Measurements from ENCODE around the gene SRPK1. TPM values are rescaled to one million over a fixed set of nuclear protein-coding genes. Genes with fewer than 3 reads are reported as not detected.

Gene SRPK1
- total RNA-seq, 1 experiment from 2014 or later = 89.4 TPM

DNA sequence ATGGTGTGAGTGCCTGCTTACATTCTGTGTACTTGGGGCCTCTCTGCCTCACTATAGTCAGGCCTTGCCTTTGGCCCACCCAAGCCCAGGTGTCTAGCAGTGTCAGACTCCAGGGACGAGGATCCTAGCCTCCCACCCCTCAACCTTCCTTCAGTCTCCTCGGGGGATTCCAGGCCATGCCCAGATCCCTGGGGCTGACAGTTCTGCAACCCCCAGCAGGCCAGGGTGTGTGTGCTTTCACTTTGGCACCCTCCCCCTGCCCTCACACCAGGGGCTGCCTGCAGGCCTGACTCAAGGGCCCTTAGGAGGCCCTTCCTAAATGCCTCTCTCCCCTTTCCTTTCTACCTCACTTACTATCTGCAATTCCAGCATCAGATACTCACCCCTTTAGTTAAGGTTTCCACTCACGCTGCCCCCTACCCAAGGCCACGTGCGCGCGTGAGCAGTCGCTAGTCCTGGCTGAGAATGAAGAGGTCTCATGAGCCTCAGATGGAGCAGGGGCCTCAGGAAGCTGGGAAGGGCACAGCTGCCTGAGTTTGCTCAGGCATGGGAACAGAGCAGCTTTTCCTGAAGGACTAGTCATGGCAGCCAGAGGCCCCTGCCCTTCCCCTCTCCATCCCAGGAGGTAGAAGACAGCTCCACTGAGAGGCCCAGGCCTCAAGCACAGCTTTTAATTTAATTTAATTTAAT, 122.9 kb downstream of the SRPK1 start:
- BruUV-seq (replicated peaks) = no TSS peak
- Histone ChIP-seq H3K4me3 (replicated peaks in 1 of 2; ENCODE audit: low read depth in 1 of 2, low read length in 2 of 2) (no peak overlapping the region), H3K9me2 (ENCODE audit: insufficient read depth) (no peaks in the 10 kb centered on the region), H3K27ac (ENCODE audit: low read depth, low read length) (no peak overlapping the region), H3K36me3 (ENCODE audit: control insufficient read depth in 1 of 2, insufficient read depth in 2 of 2, low read length in 2 of 2) (no peaks in the 10 kb centered on the region), H3K9ac (ENCODE audit: low read length) (no peak overlapping the region), H3K79me2 (ENCODE audit: insufficient read depth, low read length) (no peaks in the 10 kb centered on the region), H3K4me2 (ENCODE audit: low read length) (no peak overlapping the region), H3K9me3 (ENCODE audit: control insufficient read depth in 1 of 2, insufficient read depth in 1 of 2, low read depth in 1 of 2, low read length in 2 of 2) (no peaks in the 10 kb centered on the region), H3K27me3 (ENCODE audit: insufficient read depth, low read length) (0 out of 2 replicates have a peak, but pooled peaks cover 3% of the 10 kb centered on the region), H4K20me1 (ENCODE audit: insufficient read depth) (no peaks in the 10 kb centered on the region), H2AFZ (ENCODE audit: low read depth, low read length, poor library complexity, severe bottlenecking) (no peak overlapping the region), H3K4me1 (ENCODE audit: control insufficient read depth in 1 of 2, insufficient read depth in 2 of 2, low read length in 2 of 2) (no peaks in the 10 kb centered on the region)
- ChIA-PET RAD21 (ENCODE audit: low non-redundant PET in 1 of 2, low total read pairs in 2 of 2, uncharacterized antibody in 2 of 2, unreplicated experiment in 2 of 2) (no interaction called here), POLR2A (interaction anchor here (1.6 kb wide), 1 partner anchor 10 kb away, joined by 3 read pairs; no protein-coding TSS in a partner anchor), CTCF (no interaction called here)
- ATAC-seq (no peak), DNase-seq (ENCODE audit: low read depth, low spot score) (no peak)
- intact Hi-C loops (cut with micrococcal nuclease) = no loop called here
- TF ChIP-seq, protein P1, sequence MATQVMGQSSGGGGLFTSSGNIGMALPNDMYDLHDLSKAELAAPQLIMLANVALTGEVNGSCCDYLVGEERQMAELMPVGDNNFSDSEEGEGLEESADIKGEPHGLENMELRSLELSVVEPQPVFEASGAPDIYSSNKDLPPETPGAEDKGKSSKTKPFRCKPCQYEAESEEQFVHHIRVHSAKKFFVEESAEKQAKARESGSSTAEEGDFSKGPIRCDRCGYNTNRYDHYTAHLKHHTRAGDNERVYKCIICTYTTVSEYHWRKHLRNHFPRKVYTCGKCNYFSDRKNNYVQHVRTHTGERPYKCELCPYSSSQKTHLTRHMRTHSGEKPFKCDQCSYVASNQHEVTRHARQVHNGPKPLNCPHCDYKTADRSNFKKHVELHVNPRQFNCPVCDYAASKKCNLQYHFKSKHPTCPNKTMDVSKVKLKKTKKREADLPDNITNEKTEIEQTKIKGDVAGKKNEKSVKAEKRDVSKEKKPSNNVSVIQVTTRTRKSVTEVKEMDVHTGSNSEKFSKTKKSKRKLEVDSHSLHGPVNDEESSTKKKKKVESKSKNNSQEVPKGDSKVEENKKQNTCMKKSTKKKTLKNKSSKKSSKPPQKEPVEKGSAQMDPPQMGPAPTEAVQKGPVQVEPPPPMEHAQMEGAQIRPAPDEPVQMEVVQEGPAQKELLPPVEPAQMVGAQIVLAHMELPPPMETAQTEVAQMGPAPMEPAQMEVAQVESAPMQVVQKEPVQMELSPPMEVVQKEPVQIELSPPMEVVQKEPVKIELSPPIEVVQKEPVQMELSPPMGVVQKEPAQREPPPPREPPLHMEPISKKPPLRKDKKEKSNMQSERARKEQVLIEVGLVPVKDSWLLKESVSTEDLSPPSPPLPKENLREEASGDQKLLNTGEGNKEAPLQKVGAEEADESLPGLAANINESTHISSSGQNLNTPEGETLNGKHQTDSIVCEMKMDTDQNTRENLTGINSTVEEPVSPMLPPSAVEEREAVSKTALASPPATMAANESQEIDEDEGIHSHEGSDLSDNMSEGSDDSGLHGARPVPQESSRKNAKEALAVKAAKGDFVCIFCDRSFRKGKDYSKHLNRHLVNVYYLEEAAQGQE (IDR thresholded peaks at IDR 0.05; ENCODE audit: low read depth) = no peak
- no peak for TF ChIP-seq MAX (IDR thresholded peaks at IDR 0.05)
- no peak for TF ChIP-seq RAD21 (IDR thresholded peaks at IDR 0.05; ENCODE audit: low read depth)
- no peak for TF ChIP-seq EZH2 (IDR thresholded peaks at IDR 0.05)
- TF ChIP-seq EZH2phosphoT487 (IDR thresholded peaks at IDR 0.05; ENCODE audit: borderline replicate concordance) = no peak
- TF ChIP-seq ZFX (IDR thresholded peaks at IDR 0.05) = no peak
- no peak for TF ChIP-seq SP1 (IDR thresholded peaks at IDR 0.05; ENCODE audit: low read depth)
- TF ChIP-seq SRF (IDR thresholded peaks at IDR 0.05; ENCODE audit: low read depth) = no peak
- no peak for TF ChIP-seq EGR1 (IDR thresholded peaks at IDR 0.05; ENCODE audit: low read depth)
- TF ChIP-seq YY1 (IDR thresholded peaks at IDR 0.05; ENCODE audit: extremely low read depth, insufficient replicate concordance, low read depth, low read length) = no peak
- TF ChIP-seq ATF3 (IDR thresholded peaks at IDR 0.05) = no peak
- no peak for TF ChIP-seq SIN3A (IDR thresholded peaks at IDR 0.05; ENCODE audit: low read depth)

Measured in HCT116 (cell line).